ENCODE data around the gene MTAP.

MTAP gene

GRCh38 chr9:21974343-21974721 lies 171.9 kb downstream of the MTAP start:
- no peak for DNase-seq

- DNase-seq, result peak; percentile 10
Observed at GRCh38 chr9:21974722-21975409, 172.4 kb downstream of the MTAP start.

GRCh38 chr9:21976334-21976875 lies 174.0 kb downstream of the MTAP start:
- DNase-seq, result no peak

GRCh38 chr9:21982391-21982790 lies 180.0 kb downstream of the MTAP start:
- DNase-seq, result no peak

GRCh38 chr9:21982861-21983560 lies 180.6 kb downstream of the MTAP start:
- DNase-seq, result no peak

- DNase-seq, result no peak
Observed at GRCh38 chr9:21983561-21983935, 181.1 kb downstream of the MTAP start.

GRCh38 chr9:21984101-21984500 lies 181.7 kb downstream of the MTAP start:
- DNase-seq, result no peak

- no peak for DNase-seq
Observed at GRCh38 chr9:21985964-21986667, 183.7 kb downstream of the MTAP start.

All from NCI-H187 treated with DMSO at 0.1 percent for 48 hours (cell line).